Measurements from ENCODE around the gene POR.
"Not testable (repeated sequence)": the region's sequence is repeated elsewhere in the genome, so short reads cannot be mapped to it uniquely, and the experiment has no call there.

POR gene

DNA sequence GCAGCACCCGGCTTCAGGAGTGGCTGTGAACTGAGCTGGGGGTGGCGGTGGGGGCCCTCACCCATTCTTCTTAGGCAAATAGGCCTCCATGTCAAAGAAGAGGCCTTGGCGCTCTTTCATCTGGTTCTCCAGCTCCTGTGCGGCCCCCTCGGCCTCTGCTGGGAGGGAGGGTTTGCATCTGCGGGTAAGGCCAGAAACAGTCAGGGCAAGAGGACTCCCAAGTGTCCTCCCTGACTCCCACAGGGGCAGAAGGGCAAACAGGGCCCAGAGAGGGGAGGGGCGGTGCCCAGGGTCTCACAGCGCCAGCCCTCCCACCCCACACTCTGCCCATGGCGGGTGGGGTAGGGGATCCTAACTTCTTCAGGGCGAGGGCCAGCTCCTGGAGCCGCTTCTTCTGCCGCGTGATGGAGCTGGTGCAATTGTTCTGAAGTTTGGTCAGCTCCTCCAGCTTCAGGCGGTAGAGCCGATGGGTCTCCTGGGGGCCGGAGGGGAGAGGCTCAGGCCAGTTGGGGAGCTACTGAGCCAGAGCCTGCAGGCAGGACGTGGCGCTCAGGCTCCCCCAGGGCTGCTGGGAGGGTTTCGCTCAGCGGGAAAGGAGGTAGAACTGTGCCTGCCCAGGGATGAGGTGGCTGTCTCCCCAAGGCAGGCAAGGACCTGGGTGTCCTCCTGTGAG is 77.3 kb downstream of the POR start:
- DNase-seq (ENCODE audit: low read depth): no peak

DNA sequence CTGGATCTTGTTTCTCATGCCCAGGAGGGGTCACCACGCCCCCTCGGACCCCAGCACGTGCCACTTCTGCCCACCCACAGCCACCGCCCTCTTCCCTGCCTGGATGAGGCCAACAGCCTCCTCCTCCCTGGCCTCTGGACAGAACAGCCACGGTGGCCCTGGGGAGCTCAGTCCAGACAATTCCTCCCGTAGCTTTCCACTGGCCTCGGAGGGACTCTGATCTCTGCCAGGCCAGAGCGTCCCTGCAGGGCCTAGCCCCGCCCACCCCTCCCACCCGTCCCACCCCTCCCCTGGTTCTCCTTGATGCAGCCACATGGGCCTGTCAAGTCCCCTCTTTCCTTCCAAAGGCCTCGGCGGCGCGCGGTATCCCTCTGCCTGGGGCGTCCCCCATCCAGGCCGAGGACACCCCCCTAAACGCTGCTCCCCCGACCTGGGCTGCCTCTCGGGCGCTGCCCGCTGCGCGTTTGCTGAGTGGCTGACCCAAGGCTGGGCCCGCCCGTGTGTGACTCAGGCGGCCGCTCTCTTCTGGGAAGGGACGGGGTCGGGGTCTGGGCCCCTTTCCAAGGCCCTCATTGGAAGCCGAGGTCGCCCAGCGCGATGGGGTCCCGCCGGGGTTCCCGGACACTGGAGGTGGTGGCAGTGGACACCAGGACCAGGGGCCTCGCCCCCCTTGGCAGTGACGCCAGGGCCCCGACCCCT is 78.9 kb downstream of the POR start:
- no peak for DNase-seq (ENCODE audit: low read depth)

DNA sequence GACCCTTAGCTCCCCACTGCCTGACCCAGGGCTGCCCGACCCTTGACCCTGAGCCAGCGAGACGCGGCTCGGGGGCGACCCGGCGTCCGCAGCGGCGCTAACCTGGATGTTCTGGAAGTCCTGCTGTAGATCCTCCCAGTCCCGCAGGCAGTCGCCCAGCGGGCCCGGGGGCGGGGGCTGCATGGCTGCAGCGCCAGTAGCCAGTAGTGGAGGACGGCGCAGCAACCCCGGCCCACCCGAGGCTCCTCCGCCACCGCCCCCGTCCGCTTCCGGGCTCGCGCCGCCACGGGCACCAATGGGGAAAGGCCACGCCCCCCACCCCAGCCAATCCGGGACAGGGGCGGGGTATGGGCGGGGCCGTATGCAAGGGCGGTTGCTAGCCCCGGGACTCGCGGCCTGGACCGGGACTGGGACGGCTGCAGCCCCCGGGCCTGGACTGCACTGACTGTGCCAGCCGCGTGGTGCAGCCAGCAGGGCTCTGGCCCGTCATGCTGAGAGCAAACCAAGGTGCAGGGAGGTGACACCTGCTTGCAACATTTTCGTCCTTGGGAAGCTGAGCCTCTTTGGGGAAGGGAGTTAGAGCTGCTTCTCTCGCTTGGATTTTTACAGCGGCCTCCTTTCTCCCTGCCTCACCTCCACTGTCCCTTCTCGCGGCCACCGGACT is 79.6 kb downstream of the POR start, which contains the start of gene TMEM120A:
Gene TMEM120A (minus strand): TSS at position 208 of the 664 bp plus-strand sequence. CDS start 25 bp downstream, at position 183.
- DNase-seq (ENCODE audit: low read depth): peak; percentile 78

DNA sequence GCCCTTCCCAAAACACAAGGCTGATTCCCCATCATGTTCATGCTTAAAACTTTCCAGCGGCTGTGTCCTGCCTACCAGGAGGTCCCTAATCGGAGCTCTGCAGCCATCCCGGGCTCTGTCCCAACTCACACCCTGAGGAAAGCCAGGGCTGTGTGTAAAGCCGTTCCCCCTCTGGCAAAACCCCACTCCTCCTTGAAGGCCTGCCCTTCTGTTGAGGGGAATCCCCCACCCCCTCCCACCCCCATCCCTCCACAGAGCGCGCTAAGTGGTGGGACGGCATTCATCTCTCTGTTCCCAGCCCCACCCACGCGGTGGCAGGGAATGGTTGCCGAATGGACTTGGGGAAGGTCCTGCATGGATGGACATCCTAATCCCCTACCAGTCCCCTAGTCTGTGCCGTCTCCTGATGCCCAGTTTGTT is 80.1 kb downstream of the POR start:
- DNase-seq (ENCODE audit: low read depth): no peak

DNA sequence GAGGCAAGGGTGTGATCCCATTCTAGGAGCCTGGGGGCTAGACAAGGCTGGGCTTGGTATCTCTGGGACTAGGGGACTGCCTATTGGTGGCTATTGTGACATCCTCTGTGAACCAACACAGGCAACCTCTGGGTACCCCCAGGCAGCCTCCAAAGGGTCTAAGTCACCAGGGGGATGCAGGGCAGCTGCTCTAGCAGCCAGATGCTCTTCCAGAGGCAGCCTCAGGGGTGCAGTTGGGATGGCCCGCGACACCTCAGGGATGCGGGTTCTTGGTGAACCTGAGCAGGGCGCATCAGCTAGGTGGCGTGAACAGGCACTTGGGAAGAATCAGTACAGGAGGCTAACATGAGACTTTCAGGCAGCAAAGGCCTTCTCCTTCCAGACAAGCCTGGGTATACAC is 81.0 kb downstream of the POR start:
- DNase-seq (ENCODE audit: low read depth): no peak

DNA sequence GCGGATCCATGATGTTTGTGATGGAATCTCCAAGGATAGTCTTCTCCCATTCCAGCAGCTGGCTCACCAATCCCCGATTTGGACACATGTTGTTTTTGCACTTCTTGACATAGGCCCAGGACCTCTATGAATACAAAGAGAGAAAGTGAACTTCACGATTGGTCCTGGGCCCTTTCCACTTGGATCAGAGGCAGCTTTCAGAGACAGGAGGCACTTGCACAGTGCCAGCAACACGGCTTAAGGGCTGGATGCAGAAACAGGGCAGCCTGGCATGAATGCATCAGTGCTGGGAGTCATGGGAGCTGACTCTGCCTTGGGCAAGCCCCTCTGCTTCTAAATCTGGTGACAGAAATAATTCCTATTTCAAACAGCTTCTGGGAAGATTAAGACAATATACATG is 81.5 kb downstream of the POR start:
- no peak for DNase-seq (ENCODE audit: low read depth)

DNA sequence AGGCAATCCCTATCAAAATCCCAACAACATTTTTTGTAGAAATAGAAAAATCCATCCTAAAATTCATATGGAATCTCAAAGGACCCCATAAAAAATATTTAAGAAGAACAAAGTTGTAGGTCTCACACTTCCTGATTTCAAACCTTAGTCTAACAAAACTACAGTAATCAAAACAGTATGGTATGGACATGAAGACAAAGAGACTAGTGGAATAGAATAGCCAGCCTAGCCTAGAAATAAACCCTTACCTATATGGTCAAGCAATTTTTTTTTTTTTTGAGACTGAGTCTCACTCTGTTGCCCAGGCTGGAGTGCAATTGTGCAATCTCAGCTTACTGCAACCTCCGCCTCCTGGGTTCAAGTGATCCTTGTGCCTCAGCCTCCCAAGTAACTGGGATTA is 83.1 kb downstream of the POR start:
- no peak for DNase-seq (ENCODE audit: low read depth)

DNA sequence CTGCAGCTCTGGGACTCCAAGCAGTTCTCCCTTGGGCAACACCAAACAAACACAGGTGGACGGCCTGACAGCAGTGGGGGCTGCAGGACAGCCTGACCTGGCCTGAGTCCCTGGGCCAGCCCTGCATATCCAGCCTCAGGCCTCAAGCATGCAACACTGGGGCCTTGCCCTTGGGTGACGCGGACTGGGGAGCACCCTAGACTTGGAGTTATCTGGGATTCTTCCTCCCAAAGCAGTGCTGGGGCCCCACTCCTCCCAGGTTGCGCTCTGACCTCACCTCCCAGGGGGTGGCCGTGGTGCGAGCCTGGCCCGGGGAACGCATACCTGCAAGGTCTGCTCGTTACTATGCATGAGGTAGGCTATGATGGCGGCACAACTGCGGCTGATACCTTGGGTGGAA is 85.6 kb downstream of the POR start:
- DNase-seq (ENCODE audit: low read depth): no peak

DNA sequence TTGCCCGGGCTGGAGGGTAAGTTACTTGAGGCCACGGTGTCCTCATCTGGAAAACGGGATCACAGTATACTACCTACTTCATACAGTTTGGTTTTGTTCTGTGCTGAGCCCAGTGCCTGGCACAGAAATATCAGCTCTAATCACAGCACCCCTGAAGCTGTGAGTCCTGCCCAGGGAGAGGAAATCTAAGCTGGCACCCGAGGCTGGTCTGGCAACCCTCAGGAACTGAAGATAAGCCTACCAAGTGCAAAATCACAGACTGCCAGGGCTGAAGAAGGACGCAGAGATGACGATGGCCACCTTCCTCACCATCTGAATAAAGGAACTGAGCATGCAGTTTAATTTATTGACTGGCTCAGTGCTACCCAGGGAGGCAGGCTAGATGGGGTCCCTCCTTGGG is 87.2 kb downstream of the POR start:
- no peak for DNase-seq (ENCODE audit: low read depth)

DNA sequence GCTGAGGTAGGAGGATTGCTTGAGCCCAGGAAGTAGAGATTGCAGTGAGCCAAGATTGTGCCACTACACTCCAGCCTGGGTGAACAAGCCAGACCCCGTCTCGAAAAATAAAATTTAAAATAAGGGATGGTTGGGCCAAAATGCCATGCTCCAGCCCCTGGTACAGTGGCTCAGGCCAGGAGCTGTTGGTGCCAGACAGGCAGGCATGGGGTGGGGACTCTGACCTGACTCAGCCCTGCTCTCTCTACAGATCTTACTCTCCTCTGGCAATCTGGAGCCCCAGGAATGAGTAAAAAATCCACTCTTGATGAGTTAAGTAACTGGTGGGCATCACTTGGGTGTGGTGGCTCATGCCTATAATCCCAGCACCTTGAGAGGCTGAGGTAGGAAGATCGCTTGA is 87.9 kb downstream of the POR start:
- no peak for DNase-seq (ENCODE audit: low read depth)

DNA sequence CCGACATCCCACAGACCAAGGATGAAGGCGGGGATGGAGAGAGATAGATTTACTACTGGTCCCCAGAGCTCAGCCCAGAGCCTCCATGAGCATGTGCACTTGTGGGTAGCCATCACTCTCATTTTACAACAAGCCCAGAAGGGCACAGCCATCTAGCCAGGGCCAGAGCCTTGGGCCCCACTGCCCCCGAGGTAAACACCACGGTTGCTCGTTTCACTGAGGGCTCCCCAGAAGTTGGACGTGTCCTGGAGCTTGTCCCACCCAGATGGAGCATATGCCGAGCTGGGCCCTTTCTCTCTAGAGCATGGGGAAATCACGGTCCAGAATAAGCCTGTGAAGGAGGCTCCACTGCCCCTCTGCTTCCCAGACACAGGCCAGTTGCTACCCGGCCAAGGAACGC is 88.4 kb downstream of the POR start:
- no peak for DNase-seq (ENCODE audit: low read depth)

DNA sequence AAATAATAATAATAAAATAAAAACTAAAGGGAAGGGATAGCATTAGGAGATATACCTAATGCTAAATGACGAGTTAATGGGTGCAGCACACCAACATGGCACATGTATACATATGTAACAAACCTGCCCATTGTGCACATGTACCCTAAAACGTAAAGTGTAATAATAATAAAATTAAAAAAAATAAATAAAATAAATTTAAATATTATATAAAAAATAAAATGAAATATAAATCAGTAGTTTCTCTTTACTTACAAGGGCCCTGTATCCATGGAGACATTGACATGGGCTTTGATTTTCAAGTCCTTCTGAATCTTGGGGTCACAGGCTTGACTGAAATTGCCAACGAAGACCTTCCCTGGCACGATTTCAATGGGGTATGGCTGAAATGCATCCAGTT is 90.0 kb downstream of the POR start:
- not testable (repeated sequence) for DNase-seq (ENCODE audit: low read depth)

DNA sequence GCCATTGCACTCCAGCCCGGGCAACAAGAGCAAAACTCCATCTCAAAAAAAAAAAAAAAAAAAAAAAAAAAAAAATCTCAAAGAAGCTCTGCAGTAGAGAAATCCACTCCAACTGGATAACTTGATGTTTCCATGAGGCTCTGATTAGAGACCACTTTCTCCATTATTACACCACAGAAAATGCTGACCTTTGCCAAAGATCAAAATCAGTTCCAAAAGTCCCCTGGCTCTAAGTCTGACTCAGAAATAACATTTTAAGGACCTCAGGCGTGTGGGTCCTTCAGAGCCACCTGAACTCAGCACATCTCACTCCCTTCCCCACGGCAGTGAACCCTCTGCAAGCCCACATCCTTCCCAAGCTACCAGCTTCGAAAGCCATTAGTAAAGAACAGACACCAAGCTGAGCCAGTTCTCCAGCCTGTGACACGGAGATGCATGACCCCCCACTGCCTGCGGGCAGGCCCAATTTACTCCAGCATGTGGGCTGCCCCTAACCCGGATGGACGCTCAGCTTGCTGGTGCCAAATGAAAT is 93.3 kb downstream of the POR start:
- DNase-seq (ENCODE audit: low read depth): no peak

DNA sequence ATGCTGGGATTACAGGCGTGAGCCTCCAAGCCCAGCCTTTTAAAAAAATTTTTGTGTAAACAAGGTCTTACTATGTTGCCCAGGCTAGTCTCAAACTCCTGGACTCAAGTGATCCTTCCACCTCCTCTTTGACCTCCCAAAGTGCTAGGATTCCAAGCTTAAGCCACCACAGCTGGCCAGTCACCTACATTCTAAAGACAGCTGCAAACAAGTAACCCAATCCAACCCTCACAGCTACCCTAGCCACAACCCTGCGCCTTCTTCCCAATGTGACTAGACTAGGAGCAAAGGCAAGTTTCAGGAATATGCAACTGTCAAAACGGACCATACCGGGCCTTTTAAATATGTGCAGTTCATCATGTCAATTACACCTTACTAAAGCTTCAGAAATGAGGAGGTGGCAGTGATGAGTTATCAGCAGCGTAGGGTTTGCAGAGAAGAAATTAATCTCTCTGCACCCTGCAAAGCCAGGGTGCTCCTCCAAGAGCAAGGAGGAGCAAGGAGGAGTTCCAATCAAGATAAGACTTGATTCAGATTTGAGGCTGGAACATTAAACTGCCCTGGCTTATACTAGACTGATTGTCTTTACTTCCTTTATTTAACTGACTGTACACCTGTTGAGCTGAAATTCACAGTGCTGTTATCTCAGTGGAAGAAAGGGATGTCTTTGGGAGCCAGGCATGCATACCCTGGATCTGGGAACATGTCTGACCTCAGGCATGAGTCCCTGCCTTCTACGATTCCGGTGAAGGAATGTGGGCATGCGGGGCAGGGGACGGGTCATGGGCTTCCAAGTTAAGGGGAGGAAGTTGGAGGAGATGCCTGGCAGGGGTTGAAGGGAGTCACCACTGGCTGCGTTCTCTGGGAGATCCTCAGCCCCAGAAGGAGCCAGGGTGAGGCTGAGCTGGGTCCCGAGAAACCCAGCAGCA is 95.0 kb downstream of the POR start:
- no peak for DNase-seq (ENCODE audit: low read depth)

DNA sequence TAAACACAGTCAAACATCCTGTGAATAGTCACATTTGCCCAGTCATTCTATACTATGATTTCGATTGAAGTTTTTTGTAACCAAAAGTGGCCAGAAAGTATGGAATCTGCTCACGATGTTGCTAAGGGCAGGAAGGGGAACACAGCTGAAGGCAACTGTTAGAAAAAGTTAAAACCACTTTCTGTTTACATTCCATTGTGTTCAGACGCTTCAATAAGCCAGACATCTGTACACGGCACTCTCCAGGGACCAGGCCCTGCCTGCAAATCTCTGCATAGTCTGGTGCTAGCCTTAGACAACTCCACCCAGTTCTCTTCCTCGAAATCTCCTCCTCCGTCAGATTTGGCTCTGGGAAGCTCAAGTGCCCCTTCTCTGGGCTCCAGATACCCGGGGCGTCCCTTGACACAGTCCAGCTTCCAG is 96.5 kb downstream of the POR start:
- no peak for DNase-seq (ENCODE audit: low read depth)

DNA sequence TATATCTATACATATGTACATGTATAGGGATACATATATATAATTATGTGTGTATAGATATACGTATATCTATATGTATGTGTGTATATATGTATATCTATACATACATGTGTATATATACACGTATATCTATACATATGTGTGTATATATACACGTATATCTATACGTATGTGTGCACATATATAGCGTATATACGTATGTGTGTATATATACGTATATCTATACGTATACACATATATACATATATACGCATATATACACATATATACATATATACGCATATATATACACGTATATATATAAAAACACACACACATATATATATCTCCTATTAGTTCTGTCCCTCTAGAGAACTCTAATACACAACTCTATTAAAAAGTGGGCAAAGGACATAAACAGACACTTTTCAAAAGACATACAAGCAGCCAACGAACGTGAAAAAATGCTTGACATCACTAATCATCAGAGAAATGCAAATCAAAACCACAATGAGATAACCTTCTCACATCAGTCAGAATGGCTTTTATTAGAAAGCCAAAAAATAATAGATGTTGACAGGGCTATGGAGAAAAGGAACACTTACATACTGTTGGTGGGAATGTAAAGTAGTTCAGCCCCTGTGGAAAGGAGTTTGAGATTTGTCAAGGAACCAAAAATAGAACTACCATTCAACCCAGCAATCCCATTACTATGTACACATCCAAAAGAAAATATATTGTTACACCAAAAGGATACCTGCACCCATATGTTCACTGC is 101.4 kb downstream of the POR start:
- no peak for DNase-seq (ENCODE audit: low read depth)

DNA sequence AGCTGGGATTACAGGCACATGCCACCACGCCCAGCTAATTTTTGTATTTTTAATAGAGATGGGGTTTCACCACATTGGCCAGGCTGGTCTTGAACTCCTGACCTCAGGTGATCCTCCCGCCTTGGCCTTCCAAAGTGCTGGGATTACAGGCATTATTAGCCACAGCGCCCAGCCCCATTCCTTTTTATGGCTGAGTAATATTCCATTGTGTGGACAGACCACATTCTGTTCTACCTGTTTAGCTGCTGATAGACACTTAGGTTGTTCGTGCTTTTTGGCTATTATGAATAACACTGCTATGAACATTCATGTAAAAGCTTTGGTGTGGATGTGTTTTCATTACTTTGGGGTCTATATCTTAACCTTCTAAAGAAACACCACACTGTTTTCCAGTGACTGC is 103.6 kb downstream of the POR start:
- DNase-seq (ENCODE audit: low read depth): not testable (repeated sequence)

DNA sequence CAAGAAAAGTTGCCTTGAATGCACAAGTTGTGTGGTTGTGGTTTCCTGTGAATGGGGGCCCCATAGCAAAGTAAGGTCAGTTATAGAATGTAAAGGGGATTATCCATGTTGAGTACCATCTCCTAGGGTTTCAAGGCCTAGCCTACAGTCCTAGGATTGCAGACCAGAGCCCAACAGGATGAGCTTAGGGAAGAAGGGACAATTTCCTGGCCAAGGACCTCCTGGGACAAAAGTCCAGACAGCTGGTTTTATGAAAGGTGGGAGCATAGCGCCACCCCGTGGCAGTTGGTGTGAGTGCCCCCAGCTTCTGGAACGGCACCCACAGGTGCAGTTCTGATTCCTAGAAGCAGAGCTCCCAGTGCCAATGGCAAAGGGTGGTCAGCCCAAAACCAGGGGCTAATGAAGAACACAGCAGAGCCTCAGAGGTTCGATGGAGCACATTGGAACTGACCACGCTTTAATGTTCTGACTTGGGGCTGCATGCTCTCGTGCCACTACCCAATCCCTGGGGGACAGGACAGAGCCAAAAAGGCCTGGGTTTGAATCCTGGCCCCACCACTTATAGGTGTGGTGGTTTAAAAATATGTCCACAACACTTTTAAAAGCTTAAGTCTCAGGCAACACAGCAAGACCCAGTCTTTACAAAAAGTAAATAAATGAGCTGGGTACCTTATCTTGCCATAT is 105.2 kb downstream of the POR start:
- DNase-seq (ENCODE audit: low read depth): peak; percentile 7

DNA sequence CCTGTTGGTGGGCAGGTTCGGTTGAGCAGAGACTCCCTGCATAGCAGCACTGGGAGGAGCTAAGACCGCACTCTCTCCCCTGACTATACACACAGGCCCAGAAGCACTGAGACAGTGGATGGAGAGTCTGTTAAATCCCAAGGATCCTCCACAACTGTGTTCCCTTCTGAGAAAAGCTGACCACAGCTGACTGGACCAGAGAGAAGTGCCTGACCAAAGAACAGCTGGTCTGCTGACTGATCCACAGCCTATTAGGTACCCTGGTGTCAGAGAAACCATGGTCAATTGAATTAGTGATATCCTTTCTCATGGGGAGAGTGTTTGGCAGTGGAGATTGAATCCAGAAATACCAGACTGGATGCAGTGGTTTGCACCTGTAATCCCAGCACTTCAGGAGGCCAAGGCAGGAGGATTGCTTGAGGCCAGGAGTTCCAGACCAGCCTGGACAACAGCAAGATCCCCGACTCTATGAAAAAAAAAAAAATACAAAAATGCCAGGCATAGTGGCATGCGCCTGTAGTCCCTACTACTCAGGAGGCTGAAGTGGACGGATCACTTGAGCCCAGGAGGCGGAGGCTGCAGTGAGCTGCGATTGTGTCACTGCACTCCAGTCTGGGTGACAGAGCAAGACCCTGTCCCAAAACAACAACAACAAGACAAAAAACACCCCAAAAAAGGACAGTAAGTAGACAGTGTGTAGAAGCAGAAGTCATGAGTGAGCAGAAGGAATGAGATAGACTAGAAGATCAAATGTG is 107.2 kb downstream of the POR start:
- no peak for DNase-seq (ENCODE audit: low read depth)

DNA sequence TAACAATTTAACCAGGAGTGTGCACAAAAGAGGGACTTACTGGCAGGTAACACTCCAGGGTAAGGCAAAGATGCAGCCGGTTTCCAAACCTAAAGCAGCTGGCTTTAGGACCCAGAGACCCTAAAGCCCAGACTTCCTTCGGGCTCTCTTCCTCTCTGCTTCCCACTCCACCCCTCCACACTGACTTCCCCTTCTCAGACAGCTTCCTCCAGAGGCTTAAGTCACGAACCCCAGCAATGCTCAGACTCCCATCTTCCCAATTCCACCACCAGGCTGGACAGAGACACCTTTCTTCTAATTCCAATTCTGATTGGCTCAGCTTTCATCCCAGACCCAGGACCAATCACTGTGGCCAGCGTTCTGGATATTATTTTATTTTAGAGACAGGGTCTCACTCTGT is 108.0 kb downstream of the POR start:
- DNase-seq (ENCODE audit: low read depth): peak; percentile 37
